WTC11 (cell line): ENCODE results near the gene EID2.

Source experiments
- ARID4B ChIP-seq: sonication (generic); formaldehyde crosslinking; IDR thresholded peaks from 2 replicates; pipeline ENCODE4 v1.8.0; 2023; ENCODE audit warnings: missing genetic modification reagents, mild to moderate bottlenecking, borderline replicate concordance
- ATF2 ChIP-seq: sonication (generic); formaldehyde crosslinking; IDR thresholded peaks from 2 replicates; pipeline ENCODE4 v1.8.1; 2022; ENCODE audit warnings: low read depth, missing genetic modification reagents, borderline replicate concordance
- CTCF ChIP-seq: fragments of 200-600 bp; IDR thresholded peaks from 2 replicates; pipeline ENCODE4 v1.8.0; 2022; ENCODE audit warnings: antibody characterized with exemption
- ETV6 ChIP-seq: sonication (generic); formaldehyde crosslinking; IDR thresholded peaks from 2 replicates; pipeline ENCODE4 v1.8.1; 2022; ENCODE audit warnings: mild to moderate bottlenecking, missing genetic modification reagents
- PRDM15 ChIP-seq: sonication (generic); formaldehyde crosslinking; IDR thresholded peaks from 2 replicates; pipeline ENCODE4 v1.8.0; 2022; ENCODE audit warnings: missing genetic modification reagents
- PREB ChIP-seq: sonication (generic); formaldehyde crosslinking; IDR thresholded peaks from 2 replicates; pipeline ENCODE4 v1.8.1; 2022; ENCODE audit warnings: mild to moderate bottlenecking, missing genetic modification reagents, moderate library complexity, borderline replicate concordance
- SP1 ChIP-seq: sonication (generic); formaldehyde crosslinking; conservative IDR thresholded peaks from 2 replicates; pipeline ENCODE4 v1.8.1; 2022; ENCODE audit warnings: missing genetic modification reagents
- ZBTB21 ChIP-seq: sonication (generic); formaldehyde crosslinking; IDR thresholded peaks from 2 replicates; pipeline ENCODE4 v1.8.1; 2023; ENCODE audit warnings: mild to moderate bottlenecking, missing genetic modification reagents, borderline replicate concordance
- ZNF281 ChIP-seq: sonication (generic); formaldehyde crosslinking; IDR thresholded peaks from 2 replicates; pipeline ENCODE4 v1.8.0; 2023; ENCODE audit warnings: mild to moderate bottlenecking, missing genetic modification reagents
- ZSCAN18 ChIP-seq: fragments of 250-450 bp; sonication (Bioruptor Pico); IDR thresholded peaks from 2 replicates; pipeline ENCODE4 v2.1.2; 2022; ENCODE audit warnings: mild to moderate bottlenecking, moderate library complexity

- no peak for TF ChIP-seq CTCF
- TF ChIP-seq ZNF281 (CRISPR knock-in tag): no peak
- TF ChIP-seq ZBTB21: no peak
- no peak for TF ChIP-seq PRDM15 (CRISPR knock-in tag)
- TF ChIP-seq ARID4B: no peak
- no peak for TF ChIP-seq ZSCAN18 (CRISPR knock-in tag)
- no peak for TF ChIP-seq ETV6 (CRISPR knock-in tag)
- TF ChIP-seq ATF2: no peak
- no peak for TF ChIP-seq SP1
- TF ChIP-seq PREB: no peak
These were observed 5.0 kb upstream of the EID2 start for GRCh38 chr19:39544911-39545310.
